ENCODE results near the gene MPO. TPM values are rescaled to one million over a fixed set of nuclear protein-coding genes. Genes with fewer than 3 reads are reported as not detected.

The MPO gene
- total RNA-seq, 6 experiments from 2014 or later: 0.26 to 4.2 (median 1.9) TPM; not detected in 2

GRCh38 chr17:58313815-58314705 lies 33.3 kb upstream of the MPO start:
- no peak for DNase-seq

GRCh38 chr17:58312829-58313228 lies 32.1 kb upstream of the MPO start:
- intact Hi-C loops (cut with DNase I): no loop called here
- DNase-seq: no peak
- 50% methylated on average over 1 of the region's 1 CpG for WGBS (ENCODE audit: insufficient coverage, low coverage, low lambda C conversion rate, missing lambda C conversion rate)

More at GRCh38 chr17:58313815-58314705, 33.3 kb upstream of the MPO start:
- intact Hi-C loops (cut with DNase I): no loop called here
- H3K4me1 ChIP-seq: no peaks in the 10 kb centered on the region
- TF ChIP-seq POLR2A (IDR thresholded peaks at IDR 0.05): no peak
- no peak for TF ChIP-seq CTCF (IDR thresholded peaks at IDR 0.05)
- H3K27me3 ChIP-seq: no peaks in the 10 kb centered on the region
- no peak overlapping the region for H3K4me3 ChIP-seq
- H3K9me3 ChIP-seq: no peaks in the 10 kb centered on the region
- 80% methylated on average over 7 of the region's 7 CpGs for WGBS (ENCODE audit: insufficient coverage, low coverage, low lambda C conversion rate, missing lambda C conversion rate)
- no peak for ATAC-seq
- no peak overlapping the region for H3K27ac ChIP-seq
- no peaks in the 10 kb centered on the region for H3K36me3 ChIP-seq

GRCh38 chr17:58312021-58312630 lies 31.4 kb upstream of the MPO start:
- ATAC-seq (no peak), DNase-seq (peak in 1 of 3 donors; percentile 40)
- Histone ChIP-seq H3K4me3 (no peak overlapping the region), H3K4me1 (no peaks in the 10 kb centered on the region), H3K27me3 (no peaks in the 10 kb centered on the region), H3K36me3 (no peaks in the 10 kb centered on the region), H3K9me3 (no peaks in the 10 kb centered on the region), H3K27ac (no peak overlapping the region)
- intact Hi-C loops (cut with DNase I): no loop called here
- WGBS (ENCODE audit: insufficient coverage, low coverage, low lambda C conversion rate, missing lambda C conversion rate): 90% methylated on average over 4 of the region's 23 CpGs
- TF ChIP-seq POLR2A (IDR thresholded peaks at IDR 0.05): no peak
- TF ChIP-seq CTCF (IDR thresholded peaks at IDR 0.05): no peak

More at GRCh38 chr17:58312829-58313228, 32.1 kb upstream of the MPO start:
- H3K36me3 ChIP-seq: no peaks in the 10 kb centered on the region
- no peaks in the 10 kb centered on the region for H3K4me1 ChIP-seq
- TF ChIP-seq POLR2A (IDR thresholded peaks at IDR 0.05) (no peak), CTCF (IDR thresholded peaks at IDR 0.05) (no peak)
- no peak overlapping the region for H3K27ac ChIP-seq
- H3K4me3 ChIP-seq: no peak overlapping the region
- H3K27me3 ChIP-seq: no peaks in the 10 kb centered on the region
- no peaks in the 10 kb centered on the region for H3K9me3 ChIP-seq
- no peak for ATAC-seq

GRCh38 chr17:58311429-58311894 lies 30.7 kb upstream of the MPO start:
- DNase-seq (peak in 1 of 3 donors; percentile 40), ATAC-seq (no peak)
- Histone ChIP-seq H3K4me1 (no peaks in the 10 kb centered on the region), H3K27me3 (no peaks in the 10 kb centered on the region), H3K9me3 (no peaks in the 10 kb centered on the region), H3K27ac (no peak overlapping the region), H3K4me3 (no peak overlapping the region), H3K36me3 (no peaks in the 10 kb centered on the region)
- no CpG with 5 or more reads among the region's 9 CpGs for WGBS (ENCODE audit: insufficient coverage, low coverage, low lambda C conversion rate, missing lambda C conversion rate)
- TF ChIP-seq POLR2A (IDR thresholded peaks at IDR 0.05) (no peak), CTCF (IDR thresholded peaks at IDR 0.05) (no peak)
- intact Hi-C loops (cut with DNase I): no loop called here
